Measurements from ENCODE around the gene OR4A5. TPM values are rescaled to one million over a fixed set of nuclear protein-coding genes. Genes with fewer than 3 reads are reported as not detected.
"Not testable (repeated sequence)": the region's sequence is repeated elsewhere in the genome, so short reads cannot be mapped to it uniquely, and the experiment has no call there.

OR4A5 gene
- total RNA-seq = not detected
- not detected for polyA plus RNA-seq (ENCODE audit: insufficient read depth in 1 of 8, insufficient read length in 8 of 8, low replicate concordance in 1 of 8)
- long read RNA-seq, donor 1 = 0 reads
- long read RNA-seq, donor 2 = 0 reads
- long read RNA-seq, donor 3 = 0 reads
- long read RNA-seq, donor 4 = 0 reads
- long read RNA-seq, donor 5 = 0 reads
- long read RNA-seq, donor 6 = 0 reads
- long read RNA-seq, donor 7 = 0 reads
- long read RNA-seq, donor 8 = 0 reads
- long read RNA-seq, donor 9 = 0 reads
- long read RNA-seq, donor 10 = 0 reads
- long read RNA-seq, donor 11 = 0 reads

GRCh38 chr11:54706532-54706931 lies at the start of gene OR4A5:
TSS of gene OR4A5 (plus strand) at chr11:54706832. CDS start at chr11:54706885, 53 bp downstream.
- H3K4me1 ChIP-seq (ENCODE audit: control insufficient read depth, insufficient read depth, low read length); H3K4me3 ChIP-seq (ENCODE audit: low read length); H3K27me3 ChIP-seq (ENCODE audit: control insufficient read depth, insufficient read depth, low read length); H3K36me3 ChIP-seq (ENCODE audit: control insufficient read depth, insufficient read depth, low read length); DNase-seq; H3K27ac ChIP-seq (ENCODE audit: low read length); H3K9me3 ChIP-seq (replicated peaks; ENCODE audit: control insufficient read depth, low read depth, low read length): not testable (repeated sequence)
- WGBS (ENCODE audit: insufficient coverage) = no CpG with 5 or more reads among the region's 1 CpG

- H3K36me3 ChIP-seq (ENCODE audit: control insufficient read depth, insufficient read depth, low read length); DNase-seq; H3K27ac ChIP-seq (ENCODE audit: low read length); H3K4me3 ChIP-seq (ENCODE audit: low read length); H3K4me1 ChIP-seq (ENCODE audit: control insufficient read depth, insufficient read depth, low read length); H3K27me3 ChIP-seq (ENCODE audit: control insufficient read depth, insufficient read depth, low read length): not testable (repeated sequence)
- WGBS (ENCODE audit: insufficient coverage) = 60% methylated on average over 1 of the region's 5 CpGs
- peaks cover 10% of the 10 kb centered on the region for H3K9me3 ChIP-seq (replicated peaks; ENCODE audit: control insufficient read depth, low read depth, low read length)
Measured at GRCh38 chr11:54720094-54720493, 13.5 kb downstream of the OR4A5 start.

Other genes starting within 250 kb of the OR4A5 start
- gene OR4C46, start 102.8 kb upstream of the OR4A5 start, total RNA-seq = not detected
- not detected for gene OR4C46, start 102.8 kb upstream of the OR4A5 start, polyA plus RNA-seq (ENCODE audit: insufficient read depth in 1 of 8, insufficient read length in 8 of 8, low replicate concordance in 1 of 8)